ENCODE data around the gene COL6A2.
"Not testable (repeated sequence)": the region's sequence is repeated elsewhere in the genome, so short reads cannot be mapped to it uniquely, and the experiment has no call there.

Gene COL6A2

GRCh38 chr21:46172863-46173528 is 75.1 kb downstream of the COL6A2 start:
- no peak for DNase-seq (ENCODE audit: low read depth in 3 of 3)

DNA sequence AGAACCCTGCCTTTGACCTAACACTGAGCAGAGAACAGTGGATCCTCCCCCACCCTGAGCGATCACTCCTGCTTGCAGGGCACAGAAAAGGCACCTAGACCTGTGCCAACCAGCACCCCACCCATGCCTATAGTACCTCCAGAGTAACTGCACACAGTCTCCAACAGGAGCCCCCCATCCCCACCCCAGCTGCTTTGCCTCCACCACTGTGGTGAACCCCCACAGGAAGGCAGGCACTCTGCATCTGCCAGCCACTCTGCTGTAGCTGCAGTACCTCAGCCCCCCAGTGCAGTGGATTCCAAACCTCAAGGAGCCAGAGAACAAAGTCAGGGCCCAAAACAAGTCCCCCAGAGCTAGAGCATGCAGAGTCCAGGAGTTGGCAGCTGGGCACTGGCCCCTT is 75.7 kb downstream of the COL6A2 start:
- DNase-seq (ENCODE audit: low read depth in 3 of 3) = no peak

DNA sequence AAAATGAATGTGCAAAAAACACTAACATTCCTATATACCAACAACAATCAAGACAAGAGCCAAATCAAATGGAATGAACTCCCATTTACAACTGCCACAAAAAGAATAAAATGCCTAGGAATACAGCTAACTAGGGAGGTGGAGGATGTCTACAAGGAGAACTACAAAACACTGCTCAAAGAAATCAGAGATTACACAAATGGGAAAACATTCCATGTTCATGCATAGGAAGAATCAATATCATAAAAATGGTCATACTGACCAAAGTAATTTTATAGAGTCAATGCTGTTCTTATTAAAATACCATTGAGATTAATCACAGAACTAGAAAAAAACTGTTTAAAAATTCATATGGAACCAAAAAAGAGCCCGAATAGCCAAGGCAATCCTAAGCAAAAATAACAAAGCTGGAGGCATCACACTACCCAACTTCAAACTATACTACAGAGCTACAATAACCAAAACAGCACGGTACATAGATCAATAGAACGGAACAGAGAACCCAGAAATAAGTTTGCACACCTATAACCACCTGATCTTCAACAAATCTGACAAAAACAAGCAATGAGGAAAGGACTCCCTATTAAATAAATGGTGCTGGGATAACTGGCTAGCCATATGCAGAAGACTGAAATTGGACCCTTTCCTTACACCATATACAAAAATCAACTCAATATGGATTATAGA is 78.7 kb downstream of the COL6A2 start:
- not testable (repeated sequence) for DNase-seq (ENCODE audit: low read depth in 3 of 3)

- no peak for DNase-seq (ENCODE audit: low read depth in 3 of 3)
Observed at GRCh38 chr21:46178961-46179360, 81.0 kb downstream of the COL6A2 start.

Data from stimulated activated CD4-positive, alpha-beta T cell treated with anti-CD3 and anti-CD28 coated beads, TNF-alpha, amount 100 ng/mL, for 4 hours (primary cell).